Brain microvascular endothelial cell (primary cell): Measurements from ENCODE around the gene IL11RA.

ENCODE experiments used
- DNase-seq: peaks from one replicate; pipeline ENCODE4 v3.0.0-alpha.2; 2020
- H3K27ac ChIP-seq: fragments of 250-450 bp; sonication (Bioruptor Pico); 2 replicates; pipeline ENCODE4 v1.5.1; 2020; ENCODE audit warnings: mild to moderate bottlenecking, moderate library complexity
- H3K27me3 ChIP-seq: fragments of 250-450 bp; sonication (Bioruptor Pico); replicated peaks from 2 replicates; pipeline ENCODE4 v1.5.1; 2020; ENCODE audit warnings: mild to moderate bottlenecking
- H3K36me3 ChIP-seq: fragments of 250-450 bp; sonication (Bioruptor Pico); replicated peaks from 2 replicates; pipeline ENCODE4 v1.5.1; 2020; ENCODE audit warnings: mild to moderate bottlenecking
- H3K4me3 ChIP-seq: 2 replicates; pipeline ENCODE4 v1.5.1; 2011; ENCODE audit warnings: low read depth, mild to moderate bottlenecking, control low read depth, low read length, moderate library complexity
- in situ Hi-C: cut with HindIII; loops from 2 replicates; pipeline ENCODE4 v1.10.0; 2017; ENCODE audit warnings: low sequenced_read_pairs, low pct_ligation_motif_present
- TF ChIP-seq, protein P1 (sequence below): IDR thresholded peaks from 2 replicates; pipeline ENCODE4 v1.5.1; 2011; ENCODE audit warnings: low read depth, mild to moderate bottlenecking, moderate library complexity, low read length, control low read depth, inconsistent platforms; ENCODE audit errors: missing control alignments

The IL11RA gene

DNA sequence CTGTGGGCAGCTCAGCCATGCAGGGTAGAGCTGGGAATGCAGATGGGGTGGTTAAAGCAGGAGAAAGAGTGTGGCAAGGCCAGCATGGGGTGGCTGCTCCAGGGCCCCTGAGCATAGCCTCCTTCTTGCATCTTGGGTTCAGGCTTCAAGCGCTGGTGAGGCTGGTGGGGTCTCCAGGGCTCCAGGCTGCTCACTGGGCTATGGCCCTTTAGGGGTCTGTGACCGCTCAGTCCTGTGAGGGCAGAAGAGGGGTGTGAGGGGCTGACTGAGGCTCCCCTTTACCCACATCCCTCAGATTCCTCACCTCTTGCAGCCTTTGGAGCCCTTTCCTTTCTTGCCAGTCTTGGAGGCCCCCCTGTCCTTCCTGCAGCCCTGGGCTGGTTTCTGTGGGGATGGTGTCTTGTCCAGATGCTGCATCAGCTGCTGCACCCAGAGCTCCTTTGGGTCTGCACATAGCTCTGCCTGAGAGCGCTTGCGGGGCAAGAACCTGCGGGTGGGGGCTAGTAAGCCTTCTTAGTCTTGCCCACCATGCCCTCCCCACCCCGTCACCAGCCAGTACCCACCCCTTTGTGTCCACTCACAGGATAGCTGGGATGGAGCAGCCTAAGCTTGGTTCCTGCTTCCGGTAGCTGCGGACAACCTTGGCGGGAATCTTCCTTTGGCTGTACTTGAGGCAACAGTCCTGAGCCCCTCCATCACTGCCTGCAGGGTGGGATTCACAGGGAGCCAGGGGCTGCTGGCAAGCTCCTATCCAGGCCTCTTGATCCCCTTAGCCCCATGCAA, 57.4 kb downstream of the IL11RA start:
- no peak overlapping the region for H3K27ac ChIP-seq
- in situ Hi-C loops: no loop called here
- peaks cover 5% of the 10 kb centered on the region for H3K27me3 ChIP-seq

GRCh38 chr9:34710023-34710422, 58.0 kb downstream of the IL11RA start, which contains the start of gene CCL21:
Gene CCL21, minus strand, starts transcription at chr9:34710136. Its CDS starts 70 bp downstream, at chr9:34710066.
- H3K27me3 ChIP-seq: peaks cover 5% of the 10 kb centered on the region
- no peak within 1 kb of the TSS for H3K4me3 ChIP-seq
- in situ Hi-C loops: no loop called here
- no peak within 1 kb of the TSS for H3K27ac ChIP-seq
- no peak for DNase-seq
- no peaks in the 10 kb centered on the region for H3K36me3 ChIP-seq
- TF ChIP-seq, protein P1, sequence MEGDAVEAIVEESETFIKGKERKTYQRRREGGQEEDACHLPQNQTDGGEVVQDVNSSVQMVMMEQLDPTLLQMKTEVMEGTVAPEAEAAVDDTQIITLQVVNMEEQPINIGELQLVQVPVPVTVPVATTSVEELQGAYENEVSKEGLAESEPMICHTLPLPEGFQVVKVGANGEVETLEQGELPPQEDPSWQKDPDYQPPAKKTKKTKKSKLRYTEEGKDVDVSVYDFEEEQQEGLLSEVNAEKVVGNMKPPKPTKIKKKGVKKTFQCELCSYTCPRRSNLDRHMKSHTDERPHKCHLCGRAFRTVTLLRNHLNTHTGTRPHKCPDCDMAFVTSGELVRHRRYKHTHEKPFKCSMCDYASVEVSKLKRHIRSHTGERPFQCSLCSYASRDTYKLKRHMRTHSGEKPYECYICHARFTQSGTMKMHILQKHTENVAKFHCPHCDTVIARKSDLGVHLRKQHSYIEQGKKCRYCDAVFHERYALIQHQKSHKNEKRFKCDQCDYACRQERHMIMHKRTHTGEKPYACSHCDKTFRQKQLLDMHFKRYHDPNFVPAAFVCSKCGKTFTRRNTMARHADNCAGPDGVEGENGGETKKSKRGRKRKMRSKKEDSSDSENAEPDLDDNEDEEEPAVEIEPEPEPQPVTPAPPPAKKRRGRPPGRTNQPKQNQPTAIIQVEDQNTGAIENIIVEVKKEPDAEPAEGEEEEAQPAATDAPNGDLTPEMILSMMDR: no peak

More for the DNA sequence above, 57.4 kb downstream of the IL11RA start:
- no peak for DNase-seq
- TF ChIP-seq, protein P1: no peak
- Histone ChIP-seq H3K4me3 (no peak overlapping the region), H3K36me3 (no peaks in the 10 kb centered on the region)
